HCT116 (cell line): ENCODE measurements around the gene GP1BA. TPM values are rescaled to one million over a fixed set of nuclear protein-coding genes. Genes with fewer than 3 reads are reported as not detected.

Experiments used
- EGR1 ChIP-seq: IDR thresholded peaks from 2 replicates; pipeline ENCODE4 v1.6.1; 2012; ENCODE audit warnings: low read depth
- JUND ChIP-seq: IDR thresholded peaks from 2 replicates; pipeline ENCODE4 v1.6.1; 2012
- microRNA-seq: library from miRNA; unstranded; fragments of <30 nt; microRNA quantifications from one replicate; pipeline ENCODE4, GENCODE V29; 2016; ENCODE audit warnings: borderline number of aligned reads
- total RNA-seq: library from RNA; stranded (reverse); gene quantifications from one replicate; pipeline ENCODE4 v1.2.1, GENCODE V29; 2021; ENCODE audit not compliant: unreplicated experiment
- TF ChIP-seq, protein P1 (sequence below): IDR thresholded peaks from 2 replicates; pipeline ENCODE4 v1.6.1; 2012; ENCODE audit warnings: low read depth

GP1BA gene
- total RNA-seq, 1 experiment from 2014 or later: not detected

DNA sequence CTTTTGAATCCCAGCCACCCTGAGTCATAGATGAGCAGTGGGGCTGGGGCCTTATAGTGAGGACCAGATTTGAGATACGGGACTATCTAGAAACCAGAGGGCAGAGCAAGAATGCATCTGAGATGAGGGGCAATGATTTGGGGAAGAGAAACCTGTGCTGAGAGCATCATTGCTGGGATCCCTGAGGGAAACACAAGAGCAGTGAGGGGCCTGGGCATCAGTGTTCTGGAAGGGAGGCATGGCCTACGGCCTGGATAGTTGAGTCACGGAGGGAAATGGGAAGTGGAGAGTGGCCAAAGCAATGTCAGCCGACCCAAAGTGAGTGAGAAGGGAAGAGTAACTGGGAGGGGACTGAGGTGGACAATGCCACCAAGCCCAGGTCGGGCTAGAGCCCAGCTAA, 50.2 kb downstream of the GP1BA start (continued):
- TF ChIP-seq, protein P1, sequence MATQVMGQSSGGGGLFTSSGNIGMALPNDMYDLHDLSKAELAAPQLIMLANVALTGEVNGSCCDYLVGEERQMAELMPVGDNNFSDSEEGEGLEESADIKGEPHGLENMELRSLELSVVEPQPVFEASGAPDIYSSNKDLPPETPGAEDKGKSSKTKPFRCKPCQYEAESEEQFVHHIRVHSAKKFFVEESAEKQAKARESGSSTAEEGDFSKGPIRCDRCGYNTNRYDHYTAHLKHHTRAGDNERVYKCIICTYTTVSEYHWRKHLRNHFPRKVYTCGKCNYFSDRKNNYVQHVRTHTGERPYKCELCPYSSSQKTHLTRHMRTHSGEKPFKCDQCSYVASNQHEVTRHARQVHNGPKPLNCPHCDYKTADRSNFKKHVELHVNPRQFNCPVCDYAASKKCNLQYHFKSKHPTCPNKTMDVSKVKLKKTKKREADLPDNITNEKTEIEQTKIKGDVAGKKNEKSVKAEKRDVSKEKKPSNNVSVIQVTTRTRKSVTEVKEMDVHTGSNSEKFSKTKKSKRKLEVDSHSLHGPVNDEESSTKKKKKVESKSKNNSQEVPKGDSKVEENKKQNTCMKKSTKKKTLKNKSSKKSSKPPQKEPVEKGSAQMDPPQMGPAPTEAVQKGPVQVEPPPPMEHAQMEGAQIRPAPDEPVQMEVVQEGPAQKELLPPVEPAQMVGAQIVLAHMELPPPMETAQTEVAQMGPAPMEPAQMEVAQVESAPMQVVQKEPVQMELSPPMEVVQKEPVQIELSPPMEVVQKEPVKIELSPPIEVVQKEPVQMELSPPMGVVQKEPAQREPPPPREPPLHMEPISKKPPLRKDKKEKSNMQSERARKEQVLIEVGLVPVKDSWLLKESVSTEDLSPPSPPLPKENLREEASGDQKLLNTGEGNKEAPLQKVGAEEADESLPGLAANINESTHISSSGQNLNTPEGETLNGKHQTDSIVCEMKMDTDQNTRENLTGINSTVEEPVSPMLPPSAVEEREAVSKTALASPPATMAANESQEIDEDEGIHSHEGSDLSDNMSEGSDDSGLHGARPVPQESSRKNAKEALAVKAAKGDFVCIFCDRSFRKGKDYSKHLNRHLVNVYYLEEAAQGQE: no peak
- TF ChIP-seq JUND (no peak), EGR1 (no peak)

Small RNA genes lying within 50 kb of the gene (microRNA-seq; reads per million reads assigned to microRNA genes)
- gene MIR6864 (not detected), gene MIR6865 (not detected)

Other genes with a start within 250 kb of the GP1BA start
- 93.4 TPM for gene PELP1, start 228.1 kb upstream of the GP1BA start, total RNA-seq
- gene ARRB2, start 221.6 kb upstream of the GP1BA start, total RNA-seq: 70.8 TPM
- gene MED11, start 200.8 kb upstream of the GP1BA start, total RNA-seq: 13.7 TPM
- 2.8 TPM for gene ZMYND15, start 192.4 kb upstream of the GP1BA start, total RNA-seq
- 44.8 TPM for gene CXCL16, start 192.3 kb upstream of the GP1BA start, total RNA-seq
- gene TM4SF5, start 160.4 kb upstream of the GP1BA start, total RNA-seq: not detected
- 0.76 TPM for gene VMO1, start 145.9 kb upstream of the GP1BA start, total RNA-seq
- gene GLTPD2, start 143.3 kb upstream of the GP1BA start, total RNA-seq: not detected
- gene PSMB6, start 136.1 kb upstream of the GP1BA start, total RNA-seq: 221 TPM
- gene PLD2, start 125.1 kb upstream of the GP1BA start, total RNA-seq: 47.7 TPM
- 85.2 TPM for gene MINK1, start 98.9 kb upstream of the GP1BA start, total RNA-seq
- 1.7 TPM for gene C17orf107, start 32.7 kb upstream of the GP1BA start, total RNA-seq
- 0.30 TPM for gene CHRNE, start 29.2 kb upstream of the GP1BA start, total RNA-seq
- gene SLC25A11, start 7.8 kb downstream of the GP1BA start, total RNA-seq: 75.1 TPM
- 105 TPM for gene RNF167, start 8.0 kb downstream of the GP1BA start, total RNA-seq
- 1,213 TPM for gene PFN1, start 16.3 kb downstream of the GP1BA start, total RNA-seq
- gene ENO3, start 18.8 kb downstream of the GP1BA start, total RNA-seq: 24.6 TPM
- 49.9 TPM for gene SPAG7, start 35.5 kb downstream of the GP1BA start, total RNA-seq
- gene CAMTA2, start 55.4 kb downstream of the GP1BA start, total RNA-seq: 37.8 TPM
- gene INCA1, start 65.2 kb downstream of the GP1BA start, total RNA-seq: 0.74 TPM
- gene KIF1C, start 65.7 kb downstream of the GP1BA start, total RNA-seq: 121 TPM
- gene SLC52A1, start 103.1 kb downstream of the GP1BA start, total RNA-seq: not detected
- 0.05 TPM for gene ZFP3, start 146.2 kb downstream of the GP1BA start, total RNA-seq
- gene ZNF232, start 179.6 kb downstream of the GP1BA start, total RNA-seq: 11.1 TPM
- gene USP6, start 183.8 kb downstream of the GP1BA start, total RNA-seq: 0.10 TPM